HepG2 (cell line): ENCODE results near the gene CAMTA1. TPM values are rescaled to one million over a fixed set of nuclear protein-coding genes. Genes with fewer than 3 reads are reported as not detected.

Experiments
- AKNA ChIP-seq: sonication (generic); formaldehyde crosslinking; IDR thresholded peaks from 2 replicates; pipeline ENCODE4 v1.4.0; 2020; ENCODE audit warnings: missing genetic modification reagents, borderline replicate concordance
- FOXA3 ChIP-seq: IDR thresholded peaks from 2 replicates; pipeline ENCODE4 v1.6.1; 2016; ENCODE audit warnings: missing genetic modification reagents, missing compliant biosample characterization
- JUN ChIP-seq: sonication (generic); formaldehyde crosslinking; IDR thresholded peaks from 2 replicates; pipeline ENCODE4 v1.4.0; 2020; ENCODE audit warnings: mild to moderate bottlenecking, missing genetic modification reagents
- KLF6 ChIP-seq: IDR thresholded peaks from 2 replicates; pipeline ENCODE4 v1.8.0; 2016; ENCODE audit warnings: missing biosample characterization, missing genetic modification reagents
- RBFOX2 ChIP-seq: fragments of 200-400 bp; formaldehyde crosslinking; IDR thresholded peaks from 2 replicates; pipeline ENCODE4 v1.6.1; 2017; ENCODE audit warnings: low read depth, mild to moderate bottlenecking, low read length
- RFX1 ChIP-seq: fragments of 450-650 bp; IDR thresholded peaks from 2 replicates; pipeline ENCODE4 v1.6.1; 2017
- RNF2 ChIP-seq: fragments of 450-650 bp; conservative IDR thresholded peaks from 2 replicates; pipeline ENCODE4 v1.6.1; 2016; ENCODE audit warnings: low read depth
- TIGD3 ChIP-seq: sonication (generic); formaldehyde crosslinking; IDR thresholded peaks from 2 replicates; pipeline ENCODE4 v1.5.1; 2020; ENCODE audit warnings: mild to moderate bottlenecking, missing genetic modification reagents, borderline replicate concordance
- ZBTB14 ChIP-seq: sonication (generic); formaldehyde crosslinking; IDR thresholded peaks from 2 replicates; pipeline ENCODE4 v1.4.0; 2020; ENCODE audit warnings: missing genetic modification reagents
- ZBTB3 ChIP-seq: sonication (generic); formaldehyde crosslinking; IDR thresholded peaks from 2 replicates; pipeline ENCODE4 v1.4.0; 2020; ENCODE audit warnings: low read depth, mild to moderate bottlenecking, moderate library complexity, missing genetic modification reagents, borderline replicate concordance
- ZMYM3 ChIP-seq: sonication (generic); formaldehyde crosslinking; IDR thresholded peaks from 2 replicates; pipeline ENCODE4 v1.5.1; 2020; ENCODE audit warnings: mild to moderate bottlenecking, missing genetic modification reagents
- ZNF224 ChIP-seq: sonication (generic); formaldehyde crosslinking; IDR thresholded peaks from 2 replicates; pipeline ENCODE4 v1.5.0; 2020; ENCODE audit warnings: mild to moderate bottlenecking, missing genetic modification reagents
- ZNF414 ChIP-seq: sonication (generic); formaldehyde crosslinking; IDR thresholded peaks from 2 replicates; pipeline ENCODE4 v1.5.0; 2020; ENCODE audit warnings: missing genetic modification reagents
- ZNF460 ChIP-seq: sonication (generic); formaldehyde crosslinking; IDR thresholded peaks from 2 replicates; pipeline ENCODE4 v1.5.1; 2020; ENCODE audit warnings: missing genetic modification reagents, mild to moderate bottlenecking, borderline replicate concordance
- ZNF577 ChIP-seq: sonication (generic); formaldehyde crosslinking; IDR thresholded peaks from 2 replicates; pipeline ENCODE4 v1.4.0; 2020; ENCODE audit warnings: mild to moderate bottlenecking, low read depth, missing genetic modification reagents, borderline replicate concordance
- ZNF646 ChIP-seq: sonication (generic); formaldehyde crosslinking; IDR thresholded peaks from 2 replicates; pipeline ENCODE4 v1.9.0; 2021; ENCODE audit warnings: mild to moderate bottlenecking, missing genetic modification reagents
- polyA plus RNA-seq, 8 experiments: library from polyadenylated mRNA; depleted of rRNA in 3 of 8; stranded (reverse) in 7 of 8; unstranded in 1 of 8; fragments of >200 nt; fragmentation: Illumina TruSeq in 4 of 8; extraction: Trizol in 4 of 8; gene quantifications; 2 replicates each; pipeline versions ENCODE4 v1.2.1 to v1.2.3, GENCODE V29; 2011 to 2016; ENCODE audit warnings: low read depth in 4 of 8, missing spikeins in 1 of 8, mixed read lengths in 1 of 8; ENCODE audit not compliant: insufficient read depth in 1 of 8
- total RNA-seq, 5 experiments: library from RNA; depleted of rRNA; stranded (reverse); fragments of >200 nt; fragmentation: Illumina TruSeq; extraction: Trizol; gene quantifications; 2 replicates each; pipeline ENCODE4 v1.2.3, GENCODE V29; 2016; ENCODE audit warnings: low read depth in 1 of 5

Gene CAMTA1
- total and polyA plus RNA-seq, 2 of the 13 experiments (the other 11 are each of a cell fraction or from before 2014, with no cell fraction given): 25.0 to 36.4 TPM

- TF ChIP-seq AKNA (CRISPR knock-in tag): no peak
- 0 out of 2 replicates have a peak, but pooled peaks have one; percentile 51 for TF ChIP-seq KLF6 (CRISPR knock-in tag)
- TF ChIP-seq RNF2: peak; percentile 51; the same call in 1 of the 2 replicates
- no peak for TF ChIP-seq ZNF414 (CRISPR knock-in tag)
- TF ChIP-seq TIGD3 (CRISPR knock-in tag): no peak
- TF ChIP-seq ZBTB14 (CRISPR knock-in tag): no peak
- TF ChIP-seq FOXA3 (CRISPR knock-in tag): peak; percentile 55
- TF ChIP-seq RBFOX2: no peak
- no peak for TF ChIP-seq ZMYM3 (CRISPR knock-in tag)
- TF ChIP-seq ZNF224 (CRISPR knock-in tag): no peak
- no peak for TF ChIP-seq ZBTB3 (CRISPR knock-in tag)
- TF ChIP-seq ZNF460 (CRISPR knock-in tag): no peak
- TF ChIP-seq JUN: no peak
- peak; percentile 39 for TF ChIP-seq RFX1
- no peak for TF ChIP-seq ZNF646 (CRISPR knock-in tag)
- TF ChIP-seq ZNF577 (CRISPR knock-in tag): no peak
Measured at GRCh38 chr1:7650801-7651200, 865.5 kb downstream of the CAMTA1 start (continued).
